GM12878 (cell line): Measurements from ENCODE around the gene SELENOM. TPM values are rescaled to one million over a fixed set of nuclear protein-coding genes. Genes with fewer than 3 reads are reported as not detected.

Experiments used
- ATAC-seq: fragments of 200-7000 bp; cut with Tn5 transposase; 3 replicates; pipeline ENCODE4 v1.9.1; 2020; ENCODE audit warnings: mild to moderate bottlenecking, moderate library complexity
- BruUV-seq: library from RNA; stranded (reverse); fragments of 400-500 nt; replicated peaks from 2 replicates; lab custom pipeline; 2021; lab: Mats Ljungman, UMichigan
- CTCF ChIA-PET: fragments of 300-600 bp; sonication (Branson Sonifier 250); formaldehyde crosslinking; extraction: SDS; loops from one replicate; lab custom pipeline; 2021; ENCODE audit warnings: inconsistent platforms; lab: Yijun Ruan, JAX
- POLR2A ChIA-PET: fragments of 350-600 bp; formaldehyde crosslinking; extraction: SDS; loops from one replicate; lab custom pipeline; 2021; ENCODE audit warnings: inconsistent platforms; lab: Charles Lee
- RAD21 ChIA-PET: fragments of 300-600 bp; sonication (Branson Sonifier 250); formaldehyde crosslinking; loops from one replicate; lab custom pipeline; 2023; ENCODE audit warnings: antibody characterized with exemption; ENCODE audit not compliant: unreplicated experiment; lab: Charles Lee
- SMC1A ChIA-PET: fragments of 300-600 bp; sonication (Branson Sonifier 250); formaldehyde crosslinking; loops from one replicate; lab custom pipeline; 2023; ENCODE audit not compliant: unreplicated experiment, uncharacterized antibody; lab: Charles Lee
- DNase-seq: peaks from one replicate; pipeline ENCODE4 v3.0.0-alpha.2; 2011; ENCODE audit warnings: low read depth, low spot score
- FAIRE-seq: peaks from 3 replicates; lab custom pipeline; 2011; peaks lifted over from hg19 to GRCh38; lab: Jason Lieb, UNC
- H2AFZ ChIP-seq: 2 replicates; pipeline ENCODE4 v1.6.0; 2011; ENCODE audit warnings: low read depth, low read length, control low read depth; ENCODE audit not compliant: control insufficient read depth
- H3K27ac ChIP-seq: 2 replicates; pipeline ENCODE4 v1.5.1; 2011; ENCODE audit warnings: control low read depth; ENCODE audit not compliant: control insufficient read depth, insufficient read depth
- H3K27me3 ChIP-seq, 2 experiments: replicated peaks in 1 of 2; 2 replicates each; pipeline versions ENCODE4 v1.6.0 to v1.6.1; 2011; ENCODE audit warnings: low read length in 1 of 2; ENCODE audit not compliant: control insufficient read depth in 2 of 2, insufficient read depth in 2 of 2
- H3K36me3 ChIP-seq, 2 experiments: 2 replicates each; pipeline ENCODE4 v1.5.1; 2011; ENCODE audit warnings: low read length in 1 of 2; ENCODE audit not compliant: control insufficient read depth in 2 of 2, insufficient read depth in 2 of 2
- H3K4me1 ChIP-seq: 2 replicates; pipeline ENCODE4 v1.6.1; 2011; ENCODE audit warnings: mild to moderate bottlenecking, low read length, moderate library complexity, mixed read lengths; ENCODE audit not compliant: control insufficient read depth, insufficient read depth
- H3K4me2 ChIP-seq: 2 replicates; pipeline ENCODE4 v1.6.0; 2011; ENCODE audit warnings: control low read depth; ENCODE audit not compliant: control insufficient read depth, insufficient read depth
- H3K4me3 ChIP-seq: fragments of 200-600 bp; sonication (generic); 2 replicates; pipeline ENCODE4 v1.5.1; 2016
- H3K79me2 ChIP-seq: 2 replicates; pipeline ENCODE4 v1.6.0; 2011; ENCODE audit warnings: low read length; ENCODE audit not compliant: control insufficient read depth, insufficient read depth
- H3K9ac ChIP-seq: 2 replicates; pipeline ENCODE4 v1.8.0; 2011; ENCODE audit warnings: low read length, control low read depth, mixed read lengths; ENCODE audit not compliant: control insufficient read depth, insufficient read depth
- H3K9me3 ChIP-seq: replicated peaks from 3 replicates; pipeline ENCODE4 v1.5.1; 2011; ENCODE audit warnings: mild to moderate bottlenecking, low read length; ENCODE audit not compliant: control insufficient read depth, insufficient read depth
- H4K20me1 ChIP-seq: 2 replicates; pipeline ENCODE4 v1.6.0; 2011; ENCODE audit not compliant: control insufficient read depth, insufficient read depth
- BACH1 ChIP-seq: fragments of 450-650 bp; IDR thresholded peaks from 2 replicates; pipeline ENCODE4 v1.6.1; 2017; ENCODE audit warnings: mild to moderate bottlenecking, borderline replicate concordance
- BHLHE40 ChIP-seq, 2 experiments: fragments of 450-650 bp in 1 of 2; IDR thresholded peaks; 2 replicates each; pipeline ENCODE4 v1.6.1; 2011 to 2017; ENCODE audit warnings: low read depth in 2 of 2, borderline replicate concordance in 1 of 2, improper control_type of control experiment in 1 of 2, low read length in 1 of 2, mild to moderate bottlenecking in 1 of 2
- CREB1 ChIP-seq: IDR thresholded peaks from 2 replicates; pipeline ENCODE4 v1.6.1; 2012; ENCODE audit warnings: low read depth, mild to moderate bottlenecking, inconsistent platforms
- IKZF1 ChIP-seq: fragments of 450-650 bp; conservative IDR thresholded peaks from 2 replicates; pipeline ENCODE4 v1.6.1; 2017; ENCODE audit warnings: antibody characterized with exemption, mild to moderate bottlenecking
- MXI1 ChIP-seq: fragments of 150-350 bp; IDR thresholded peaks from 2 replicates; pipeline ENCODE4 v1.6.1; 2011; ENCODE audit warnings: low read depth, mild to moderate bottlenecking, inconsistent platforms, low read length, improper control_type of control experiment
- MYC ChIP-seq: IDR thresholded peaks from 2 replicates; pipeline ENCODE4 v1.6.1; 2011; ENCODE audit warnings: mild to moderate bottlenecking, low read length, moderate library complexity, inconsistent platforms; ENCODE audit not compliant: insufficient read depth, insufficient replicate concordance, insufficient read length, severe bottlenecking
- NR2F1 ChIP-seq: fragments of 450-650 bp; conservative IDR thresholded peaks from 2 replicates; pipeline ENCODE4 v1.6.1; 2017; ENCODE audit warnings: mild to moderate bottlenecking
- PML ChIP-seq: IDR thresholded peaks from 2 replicates; pipeline ENCODE4 v1.6.1; 2012; ENCODE audit warnings: low read length, inconsistent platforms
- RELB ChIP-seq: fragments of 450-650 bp; IDR thresholded peaks from 2 replicates; pipeline ENCODE4 v1.6.1; 2017; ENCODE audit warnings: low read depth, mild to moderate bottlenecking, moderate library complexity
- RUNX3 ChIP-seq: IDR thresholded peaks from 2 replicates; pipeline ENCODE4 v1.6.1; 2012; ENCODE audit warnings: low read length, inconsistent platforms
- SIN3A ChIP-seq: IDR thresholded peaks from 2 replicates; pipeline ENCODE4 v1.6.1; 2012; ENCODE audit warnings: low read depth, low read length, improper control_type of control experiment
- SREBF2 ChIP-seq: IDR thresholded peaks from 2 replicates; pipeline ENCODE4 v1.6.1; 2012; ENCODE audit warnings: mild to moderate bottlenecking, low read length
- STAT1 ChIP-seq: fragments of 450-650 bp; conservative IDR thresholded peaks from 2 replicates; pipeline ENCODE4 v1.6.1; 2014; ENCODE audit warnings: antibody characterized with exemption, mild to moderate bottlenecking
- STAT3 ChIP-seq: IDR thresholded peaks from 2 replicates; pipeline ENCODE4 v1.6.1; 2011; ENCODE audit warnings: low read depth, low read length, improper control_type of control experiment
- WGBS: methylation state at CpG from one replicate; pipeline ENCODE4 v1.1.6; 2016; ENCODE audit warnings: low lambda C conversion rate; ENCODE audit not compliant: insufficient replicate concordance, insufficient coverage; ENCODE audit errors: missing lambda C conversion rate; 5-methylcytosine and 5-hydroxymethylcytosine counted together
- in situ Hi-C: fragments of 300-500 bp; cut with MboI; formaldehyde crosslinking; loops from 9 replicates; pipeline ENCODE4 v1.14.3; 2018; ENCODE audit warnings: mixed read lengths
- intact Hi-C: fragments of 100-400 bp; cut with micrococcal nuclease; formaldehyde crosslinking; loops from one replicate; pipeline ENCODE4 v1.14.2; 2022; ENCODE audit not compliant: unreplicated experiment
- polyA plus RNA-seq, 11 experiments: library from polyadenylated mRNA; depleted of rRNA in 4 of 11; unstranded in 6 of 11; stranded (reverse) in 5 of 11; fragments of >200 nt; fragmentation: Nextera tagmentation in 4 of 11; fragmentation: Illumina TruSeq in 1 of 11; extraction: Ambion mirVana in 4 of 11; extraction: Trizol in 1 of 11; gene quantifications; 1 replicate in 1 of 11; 2 replicates in 10 of 11; pipeline versions ENCODE4 v1.2.1 to v1.2.3, GENCODE V29; 2011 to 2016; ENCODE audit warnings: inconsistent platforms in 2 of 11, missing spikeins in 2 of 11, low read depth in 1 of 11
- total RNA-seq, 4 experiments: library from RNA; depleted of rRNA in 3 of 4; stranded (reverse); fragments of >200 nt in 3 of 4; fragmentation: Illumina TruSeq in 1 of 4; extraction: Trizol in 1 of 4; gene quantifications; 2 replicates each; pipeline versions ENCODE4 v1.2.1 to v1.2.3, GENCODE V29; 2013 to 2021
- TF ChIP-seq, protein P1 (sequence below): IDR thresholded peaks from 2 replicates; pipeline ENCODE4 v1.6.1; 2012; ENCODE audit warnings: mild to moderate bottlenecking, low read depth, low read length
- TF ChIP-seq, protein P2 (sequence below): IDR thresholded peaks from 2 replicates; pipeline ENCODE4 v1.6.1; 2012; ENCODE audit warnings: low read depth, low read length, improper control_type of control experiment

SELENOM gene
- total and polyA plus RNA-seq, 10 of the 15 experiments (the other 5 are each of a cell fraction or from before 2014, with no cell fraction given), result 0.80 to 8.3 (median 2.0) TPM

DNA sequence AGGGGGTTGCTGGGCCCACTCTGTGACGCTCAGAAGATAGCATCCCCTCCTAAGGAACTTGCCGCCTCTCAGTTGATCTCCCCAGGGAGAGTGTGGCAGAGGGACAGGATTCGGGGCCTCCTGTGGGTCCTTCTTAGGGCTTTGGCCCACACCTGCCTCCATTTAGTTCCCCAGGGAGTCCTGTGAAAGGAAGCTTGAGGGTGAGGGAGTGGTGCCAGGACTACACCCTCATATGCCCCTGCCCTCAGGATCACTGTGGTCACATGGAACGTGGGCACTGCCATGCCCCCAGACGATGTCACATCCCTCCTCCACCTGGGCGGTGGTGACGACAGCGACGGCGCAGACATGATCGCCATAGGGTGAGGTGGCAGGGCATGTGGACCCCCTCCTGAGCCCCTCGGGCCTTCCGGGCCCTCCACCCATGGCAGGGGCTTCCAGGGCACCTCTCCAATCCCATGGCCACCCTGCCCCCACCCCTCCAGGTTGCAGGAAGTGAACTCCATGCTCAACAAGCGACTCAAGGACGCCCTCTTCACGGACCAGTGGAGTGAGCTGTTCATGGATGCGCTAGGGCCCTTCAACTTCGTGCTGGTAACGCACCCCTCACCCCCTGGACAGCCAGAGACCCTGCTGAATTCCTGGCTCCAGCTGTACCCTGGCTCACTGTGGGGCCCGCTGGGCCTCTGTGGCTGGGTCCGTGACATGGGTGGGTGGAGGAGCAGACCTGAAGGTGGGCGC lies 18.9 kb upstream of the SELENOM start:
- POLR2A ChIA-PET, result no interaction called here
- SMC1A ChIA-PET, result no interaction called here
- H3K9ac ChIP-seq, result no peak overlapping the region
- intact Hi-C loops (no loop called here), in situ Hi-C loops (no loop called here)
- H3K9me3 ChIP-seq, result no peaks in the 10 kb centered on the region
- no TSS peak for BruUV-seq
- H3K36me3 ChIP-seq, result no peaks in the 10 kb centered on the region
- no peaks in the 10 kb centered on the region for H3K27me3 ChIP-seq
- CTCF ChIA-PET, result no interaction called here
- H3K4me2 ChIP-seq, result no peak overlapping the region
- WGBS, result 53% methylated on average over 22 of the region's 22 CpGs
- H4K20me1 ChIP-seq, result no peaks in the 10 kb centered on the region
- no peaks in the 10 kb centered on the region for H3K79me2 ChIP-seq
- no peak overlapping the region for H3K27ac ChIP-seq
- H3K4me3 ChIP-seq, result no peak overlapping the region
- no peak for ATAC-seq
- TF ChIP-seq RUNX3 (no peak), BACH1 (no peak), RELB (no peak), IKZF1 (no peak), CREB1 (no peak), STAT3 (no peak), SREBF2 (no peak), MYC (no peak), MXI1 (no peak), STAT1 (no peak), SIN3A (no peak), PML (no peak), NR2F1 (no peak), BHLHE40 (IDR thresholded peaks at IDR 0.05; ENCODE audit: borderline replicate concordance in 1 of 2, low read depth in 2 of 2, low read length in 1 of 2) (no peak)
- TF ChIP-seq, protein P1, sequence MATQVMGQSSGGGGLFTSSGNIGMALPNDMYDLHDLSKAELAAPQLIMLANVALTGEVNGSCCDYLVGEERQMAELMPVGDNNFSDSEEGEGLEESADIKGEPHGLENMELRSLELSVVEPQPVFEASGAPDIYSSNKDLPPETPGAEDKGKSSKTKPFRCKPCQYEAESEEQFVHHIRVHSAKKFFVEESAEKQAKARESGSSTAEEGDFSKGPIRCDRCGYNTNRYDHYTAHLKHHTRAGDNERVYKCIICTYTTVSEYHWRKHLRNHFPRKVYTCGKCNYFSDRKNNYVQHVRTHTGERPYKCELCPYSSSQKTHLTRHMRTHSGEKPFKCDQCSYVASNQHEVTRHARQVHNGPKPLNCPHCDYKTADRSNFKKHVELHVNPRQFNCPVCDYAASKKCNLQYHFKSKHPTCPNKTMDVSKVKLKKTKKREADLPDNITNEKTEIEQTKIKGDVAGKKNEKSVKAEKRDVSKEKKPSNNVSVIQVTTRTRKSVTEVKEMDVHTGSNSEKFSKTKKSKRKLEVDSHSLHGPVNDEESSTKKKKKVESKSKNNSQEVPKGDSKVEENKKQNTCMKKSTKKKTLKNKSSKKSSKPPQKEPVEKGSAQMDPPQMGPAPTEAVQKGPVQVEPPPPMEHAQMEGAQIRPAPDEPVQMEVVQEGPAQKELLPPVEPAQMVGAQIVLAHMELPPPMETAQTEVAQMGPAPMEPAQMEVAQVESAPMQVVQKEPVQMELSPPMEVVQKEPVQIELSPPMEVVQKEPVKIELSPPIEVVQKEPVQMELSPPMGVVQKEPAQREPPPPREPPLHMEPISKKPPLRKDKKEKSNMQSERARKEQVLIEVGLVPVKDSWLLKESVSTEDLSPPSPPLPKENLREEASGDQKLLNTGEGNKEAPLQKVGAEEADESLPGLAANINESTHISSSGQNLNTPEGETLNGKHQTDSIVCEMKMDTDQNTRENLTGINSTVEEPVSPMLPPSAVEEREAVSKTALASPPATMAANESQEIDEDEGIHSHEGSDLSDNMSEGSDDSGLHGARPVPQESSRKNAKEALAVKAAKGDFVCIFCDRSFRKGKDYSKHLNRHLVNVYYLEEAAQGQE, result no peak
- TF ChIP-seq, protein P2, sequence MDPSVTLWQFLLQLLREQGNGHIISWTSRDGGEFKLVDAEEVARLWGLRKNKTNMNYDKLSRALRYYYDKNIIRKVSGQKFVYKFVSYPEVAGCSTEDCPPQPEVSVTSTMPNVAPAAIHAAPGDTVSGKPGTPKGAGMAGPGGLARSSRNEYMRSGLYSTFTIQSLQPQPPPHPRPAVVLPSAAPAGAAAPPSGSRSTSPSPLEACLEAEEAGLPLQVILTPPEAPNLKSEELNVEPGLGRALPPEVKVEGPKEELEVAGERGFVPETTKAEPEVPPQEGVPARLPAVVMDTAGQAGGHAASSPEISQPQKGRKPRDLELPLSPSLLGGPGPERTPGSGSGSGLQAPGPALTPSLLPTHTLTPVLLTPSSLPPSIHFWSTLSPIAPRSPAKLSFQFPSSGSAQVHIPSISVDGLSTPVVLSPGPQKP, result no peak
- RAD21 ChIA-PET, result no interaction called here
- FAIRE-seq, result no peak
- no peak for DNase-seq
- no peaks in the 10 kb centered on the region for H3K4me1 ChIP-seq
- H2AFZ ChIP-seq, result no peak overlapping the region
